ENCODE measurements around the gene SAE1.

DNA sequence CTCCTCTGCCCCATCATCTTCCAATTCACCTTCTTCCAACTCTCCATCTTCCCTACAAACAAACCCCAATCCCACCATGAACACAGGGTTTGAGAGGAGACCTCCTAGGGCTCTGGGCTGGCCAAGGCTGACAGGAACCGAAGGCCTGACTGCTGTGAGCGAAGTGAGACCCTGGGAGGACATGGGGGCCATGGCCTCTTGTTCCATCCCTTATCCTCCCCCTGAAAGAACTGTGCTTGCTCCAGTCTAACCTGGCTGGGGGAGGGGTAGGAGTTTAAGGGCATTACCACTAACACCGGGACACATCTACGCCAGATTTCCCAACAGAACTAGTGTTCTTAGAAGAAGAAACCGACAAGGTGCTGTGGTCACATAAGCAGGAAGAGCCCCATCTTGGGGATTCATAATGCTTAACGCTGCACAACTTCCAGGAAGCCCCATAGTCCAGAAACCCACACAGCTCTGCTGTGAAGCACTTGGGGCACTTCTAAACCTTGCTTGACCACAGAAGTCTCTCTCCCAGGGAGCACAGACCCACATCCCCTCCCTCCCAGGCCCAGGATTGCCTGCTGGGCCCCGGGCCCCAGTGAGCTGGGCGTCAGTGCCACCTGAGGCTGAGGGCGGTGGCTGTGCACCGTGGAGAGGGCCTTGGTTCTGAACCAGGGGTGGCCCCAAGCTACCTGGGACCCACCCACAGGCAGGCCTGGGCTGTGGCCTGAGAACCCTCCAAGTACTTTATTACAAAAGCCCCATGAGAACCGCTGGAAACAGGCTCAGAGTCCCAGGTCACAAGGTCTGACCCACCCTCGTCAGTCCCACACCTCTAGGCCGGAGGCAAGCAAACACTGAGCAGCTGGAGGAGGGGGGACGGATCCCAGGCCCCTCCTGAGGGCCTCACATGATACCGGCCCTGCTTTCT, 35.8 kb upstream of the SAE1 start:
- TF ChIP-seq, protein P1, sequence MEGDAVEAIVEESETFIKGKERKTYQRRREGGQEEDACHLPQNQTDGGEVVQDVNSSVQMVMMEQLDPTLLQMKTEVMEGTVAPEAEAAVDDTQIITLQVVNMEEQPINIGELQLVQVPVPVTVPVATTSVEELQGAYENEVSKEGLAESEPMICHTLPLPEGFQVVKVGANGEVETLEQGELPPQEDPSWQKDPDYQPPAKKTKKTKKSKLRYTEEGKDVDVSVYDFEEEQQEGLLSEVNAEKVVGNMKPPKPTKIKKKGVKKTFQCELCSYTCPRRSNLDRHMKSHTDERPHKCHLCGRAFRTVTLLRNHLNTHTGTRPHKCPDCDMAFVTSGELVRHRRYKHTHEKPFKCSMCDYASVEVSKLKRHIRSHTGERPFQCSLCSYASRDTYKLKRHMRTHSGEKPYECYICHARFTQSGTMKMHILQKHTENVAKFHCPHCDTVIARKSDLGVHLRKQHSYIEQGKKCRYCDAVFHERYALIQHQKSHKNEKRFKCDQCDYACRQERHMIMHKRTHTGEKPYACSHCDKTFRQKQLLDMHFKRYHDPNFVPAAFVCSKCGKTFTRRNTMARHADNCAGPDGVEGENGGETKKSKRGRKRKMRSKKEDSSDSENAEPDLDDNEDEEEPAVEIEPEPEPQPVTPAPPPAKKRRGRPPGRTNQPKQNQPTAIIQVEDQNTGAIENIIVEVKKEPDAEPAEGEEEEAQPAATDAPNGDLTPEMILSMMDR (conservative IDR thresholded peaks at IDR 0.05): no peak
- TF ChIP-seq EZH2 (IDR thresholded peaks at IDR 0.05; ENCODE audit: low read depth): no peak

Measured in PC-9 (cell line).